ENCODE measurements around the gene GPHN.
"Not testable (repeated sequence)": the region's sequence is repeated elsewhere in the genome, so short reads cannot be mapped to it uniquely, and the experiment has no call there.

GPHN gene

DNA sequence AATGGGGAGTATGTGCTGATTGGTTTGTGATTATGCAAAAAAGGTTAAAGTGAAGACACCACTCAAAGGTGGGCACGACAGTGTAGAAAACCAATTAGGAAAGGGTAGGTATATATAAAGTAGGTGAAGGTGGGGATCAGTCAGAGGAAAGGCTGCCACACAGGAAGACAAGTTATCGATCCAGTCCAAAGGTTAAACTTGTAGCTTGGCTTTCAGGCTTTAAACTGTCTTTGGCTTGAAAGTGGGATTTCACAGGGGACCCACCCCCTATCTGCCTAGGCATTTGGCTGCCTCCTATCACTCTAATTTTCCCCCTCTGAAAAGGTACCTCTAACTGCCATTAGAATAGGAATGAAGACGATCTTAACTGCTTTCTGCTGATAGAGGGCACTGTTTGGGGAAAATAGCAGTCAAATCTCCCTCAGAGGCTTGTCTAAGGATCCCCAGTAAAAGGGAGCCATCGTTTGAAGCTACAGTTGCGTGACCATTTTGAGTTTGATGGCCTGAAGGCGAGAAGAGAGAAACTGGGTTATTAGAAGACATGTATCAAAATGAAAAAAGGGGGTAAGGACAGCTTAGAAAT, 250.2 kb downstream of the GPHN start:
- DNase-seq (ENCODE audit: low read depth in 1 of 2, low spot score in 1 of 2) = no peak

- no peak for DNase-seq (ENCODE audit: low read depth in 1 of 2, low spot score in 1 of 2)
Observed at GRCh38 chr14:66772146-66772545, 264.2 kb downstream of the GPHN start.

- DNase-seq (ENCODE audit: low read depth in 1 of 2, low spot score in 1 of 2) = no peak
Observed at GRCh38 chr14:66782853-66783252, 274.9 kb downstream of the GPHN start.

GRCh38 chr14:66790101-66790500, 282.2 kb downstream of the GPHN start:
- DNase-seq (ENCODE audit: low read depth in 1 of 2, low spot score in 1 of 2) = no peak

GRCh38 chr14:66802962-66803361, 295.0 kb downstream of the GPHN start:
- DNase-seq (ENCODE audit: low read depth in 1 of 2, low spot score in 1 of 2) = no peak

GRCh38 chr14:66804141-66804540, 296.2 kb downstream of the GPHN start:
- DNase-seq (ENCODE audit: low read depth in 1 of 2, low spot score in 1 of 2) = no peak

- DNase-seq (ENCODE audit: low read depth in 1 of 2, low spot score in 1 of 2) = no peak
Observed at GRCh38 chr14:66813636-66814035, 305.7 kb downstream of the GPHN start.

DNA sequence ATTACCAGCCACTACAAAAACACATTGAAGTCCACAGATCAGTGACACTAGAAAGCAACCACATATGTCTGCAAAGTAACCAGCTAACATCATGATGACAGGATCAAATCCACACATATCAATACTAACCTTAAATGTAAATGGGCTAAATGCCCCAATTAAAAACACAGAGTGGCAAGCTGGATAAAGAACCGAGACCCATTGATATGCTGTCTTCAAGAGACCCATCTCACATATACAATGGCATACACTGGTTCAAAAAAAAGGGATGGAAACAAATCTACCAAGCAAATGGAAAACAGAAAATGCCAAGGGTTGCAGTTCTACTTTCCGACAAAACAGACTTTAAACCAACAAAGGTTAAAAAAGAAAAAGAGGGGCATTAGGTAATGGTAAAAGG, 307.7 kb downstream of the GPHN start:
- DNase-seq (ENCODE audit: low read depth in 1 of 2, low spot score in 1 of 2) = no peak

- DNase-seq (ENCODE audit: low read depth in 1 of 2, low spot score in 1 of 2) = no peak
Observed at GRCh38 chr14:66824251-66824650, 316.3 kb downstream of the GPHN start.

DNA sequence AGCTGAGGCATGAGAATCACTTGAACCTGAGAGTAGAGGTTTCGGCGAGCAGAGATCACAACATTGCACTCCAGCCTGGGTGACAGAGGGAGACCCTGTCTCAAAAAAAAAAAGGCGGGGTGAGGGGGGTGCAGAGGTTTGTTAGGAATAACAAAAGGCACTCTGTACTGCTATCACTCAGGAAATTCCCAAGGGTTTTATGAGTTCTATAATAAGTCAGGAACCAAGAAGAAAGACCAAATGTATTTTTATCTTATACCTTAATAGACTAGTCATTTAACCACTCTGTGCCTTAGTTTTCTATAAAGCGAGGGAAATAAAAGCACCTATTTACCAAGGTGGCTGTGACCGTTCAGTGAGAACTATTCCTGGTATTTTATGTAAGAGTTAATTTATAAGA, 319.2 kb downstream of the GPHN start:
- DNase-seq (ENCODE audit: low read depth in 1 of 2, low spot score in 1 of 2) = no peak

GRCh38 chr14:66831173-66831572, 323.2 kb downstream of the GPHN start:
- no peak for DNase-seq (ENCODE audit: low read depth in 1 of 2, low spot score in 1 of 2)

- DNase-seq (ENCODE audit: low read depth in 1 of 2, low spot score in 1 of 2) = no peak
Observed at GRCh38 chr14:66833816-66834215, 325.9 kb downstream of the GPHN start.

GRCh38 chr14:66837436-66837835, 329.5 kb downstream of the GPHN start:
- DNase-seq (ENCODE audit: low read depth in 1 of 2, low spot score in 1 of 2) = not testable (repeated sequence)

DNA sequence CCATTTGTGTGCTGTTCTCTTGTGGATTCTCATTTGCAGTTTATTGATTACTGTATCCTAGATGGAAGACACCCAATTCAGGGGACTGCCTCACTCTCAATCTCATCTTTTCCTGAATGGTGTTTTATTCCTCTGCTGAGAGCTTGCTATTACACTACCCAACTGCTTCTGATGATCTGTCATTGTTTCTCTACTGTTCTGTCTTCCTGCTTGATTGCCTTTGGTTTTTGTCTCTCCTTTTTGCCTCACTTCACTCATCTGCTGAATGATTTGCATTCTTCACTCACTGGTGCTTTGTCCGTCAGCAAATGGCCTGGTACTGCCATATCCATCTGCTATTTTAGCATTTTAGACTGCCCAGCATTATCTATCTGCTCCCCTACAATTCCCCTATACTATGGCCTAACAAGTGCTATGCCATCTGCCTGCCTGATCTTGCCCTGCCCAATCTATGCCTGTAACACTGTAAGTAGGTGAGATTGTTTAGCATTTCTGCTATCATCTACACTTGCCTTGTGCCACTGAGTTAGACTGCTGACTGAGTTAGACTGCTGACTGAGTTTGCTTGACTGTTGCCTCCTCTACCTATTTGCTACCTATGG, 335.1 kb downstream of the GPHN start:
- no peak for DNase-seq (ENCODE audit: low read depth in 1 of 2, low spot score in 1 of 2)

DNA sequence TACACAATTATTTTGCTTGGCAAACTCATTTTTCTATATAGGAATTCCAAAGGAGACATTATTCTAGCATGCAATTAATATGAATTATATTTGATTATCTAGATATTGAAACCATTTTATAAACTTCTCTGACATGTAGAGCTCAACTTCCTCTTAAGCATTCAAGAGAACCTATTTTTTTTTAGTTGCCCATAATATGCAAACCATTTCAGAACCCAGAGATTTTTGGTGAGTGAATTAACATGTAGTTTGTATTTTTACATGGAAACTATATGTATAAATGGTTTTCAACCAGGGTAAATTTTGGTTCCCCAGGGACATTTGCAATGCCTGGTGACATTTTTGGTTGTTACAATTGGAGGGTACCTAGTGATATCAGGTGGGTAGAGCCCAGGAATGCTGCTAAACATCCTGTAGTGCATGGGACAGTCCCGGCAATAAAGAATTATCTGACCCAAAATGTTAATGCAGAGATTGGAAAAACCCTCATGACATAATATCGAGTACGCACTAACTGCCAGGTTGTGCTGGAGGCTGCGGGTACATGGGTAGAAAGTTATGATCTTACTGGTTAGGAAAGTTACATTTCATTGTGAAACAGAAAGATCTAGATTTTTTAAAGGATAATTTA, 342.4 kb downstream of the GPHN start:
- no peak for DNase-seq (ENCODE audit: low read depth in 1 of 2, low spot score in 1 of 2)

DNA sequence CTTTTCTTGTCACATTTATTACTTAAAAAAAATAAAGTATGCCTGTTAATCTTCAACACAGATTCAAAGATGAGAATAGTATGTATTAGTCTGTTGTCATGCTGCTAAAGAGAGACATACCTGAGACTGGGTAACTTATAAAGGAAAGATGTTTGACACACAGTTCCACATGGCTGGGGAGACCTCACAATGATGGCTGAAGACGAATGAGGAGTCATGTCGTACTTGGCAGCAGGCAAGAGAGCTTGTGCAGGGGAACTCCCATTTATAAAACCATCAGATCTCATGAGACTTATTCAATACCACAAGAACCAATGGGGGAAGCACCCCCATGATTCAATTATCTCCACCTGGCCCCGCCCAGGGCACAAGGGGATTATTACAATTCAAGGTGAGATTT, 345.4 kb downstream of the GPHN start:
- no peak for DNase-seq (ENCODE audit: low read depth in 1 of 2, low spot score in 1 of 2)

- no peak for DNase-seq (ENCODE audit: low read depth in 1 of 2, low spot score in 1 of 2)
Observed at GRCh38 chr14:66857867-66858266, 349.9 kb downstream of the GPHN start.

DNA sequence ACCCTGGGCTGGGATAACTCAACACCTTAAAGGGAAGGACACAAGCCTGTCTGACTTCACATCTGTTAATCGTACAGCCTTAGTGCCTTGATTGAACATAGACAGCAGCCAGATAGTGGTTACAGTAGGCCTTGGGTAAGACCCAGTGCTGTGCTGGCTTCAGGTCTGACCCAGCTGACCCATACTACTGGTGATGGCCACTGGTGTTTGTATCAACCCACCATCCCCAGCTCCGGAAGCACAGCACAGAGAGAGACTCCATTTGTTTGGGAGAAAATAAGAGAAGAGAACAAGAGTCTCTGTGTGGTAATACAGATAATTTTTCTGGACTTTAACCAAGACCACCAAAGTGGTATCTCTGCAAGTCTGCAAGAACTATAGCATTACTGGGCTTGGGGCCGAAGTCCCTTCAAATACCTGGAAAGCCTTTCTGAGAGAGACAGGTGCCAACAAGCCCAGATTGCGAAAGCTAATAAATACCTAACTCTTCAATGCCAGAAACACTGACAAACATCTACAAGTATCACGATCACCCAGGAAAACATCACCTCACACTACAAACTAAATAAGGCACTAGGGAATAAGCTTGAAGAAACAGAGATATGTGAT, 351.2 kb downstream of the GPHN start:
- DNase-seq (ENCODE audit: low read depth in 1 of 2, low spot score in 1 of 2) = no peak

GRCh38 chr14:66881596-66881995, 373.6 kb downstream of the GPHN start:
- no peak for DNase-seq (ENCODE audit: low read depth in 1 of 2, low spot score in 1 of 2)

DNA sequence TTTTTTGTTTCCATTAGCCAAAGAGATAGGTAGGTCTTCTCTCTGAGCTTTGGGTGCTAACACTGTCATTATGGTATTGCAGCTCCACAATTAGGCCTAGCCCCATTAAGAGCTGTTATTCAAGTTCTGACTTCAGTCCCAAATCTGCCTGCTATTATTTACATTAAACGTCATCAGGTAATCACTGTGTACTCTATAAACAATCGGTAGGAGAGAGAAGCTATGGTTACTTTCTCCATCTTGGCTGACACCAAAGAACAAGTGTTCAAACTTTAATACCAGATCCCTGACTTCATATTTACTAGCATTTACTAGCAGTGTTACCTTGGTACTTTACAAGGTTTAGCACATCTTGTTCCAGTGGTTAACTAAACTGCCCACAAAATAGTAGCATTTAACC, 376.2 kb downstream of the GPHN start:
- DNase-seq (ENCODE audit: low read depth in 1 of 2, low spot score in 1 of 2) = no peak

GRCh38 chr14:66900719-66901118, 392.8 kb downstream of the GPHN start:
- DNase-seq (ENCODE audit: low read depth in 1 of 2, low spot score in 1 of 2) = no peak

- no peak for DNase-seq (ENCODE audit: low read depth in 1 of 2, low spot score in 1 of 2)
Observed at GRCh38 chr14:66910311-66910840, 402.4 kb downstream of the GPHN start.

Data from activated T-helper 1 cell treated with anti-CD3 and anti-CD28 coated beads, Interleukin-2, amount 50 U/mL, for 16 hours (primary cell).